HG02642 (cell line): ENCODE results near the gene PAM16.
A peak's percentile ranks its signal among the peaks of the same experiment; 100 is the strongest.

ENCODE experiments used
- ATAC-seq: cut with Tn5 transposase; IDR thresholded peaks from one replicate; pipeline ENCODE4 v1.9.1; 2021; ENCODE audit warnings: mild to moderate bottlenecking; ENCODE audit not compliant: unreplicated experiment, poor library complexity

The PAM16 gene

DNA sequence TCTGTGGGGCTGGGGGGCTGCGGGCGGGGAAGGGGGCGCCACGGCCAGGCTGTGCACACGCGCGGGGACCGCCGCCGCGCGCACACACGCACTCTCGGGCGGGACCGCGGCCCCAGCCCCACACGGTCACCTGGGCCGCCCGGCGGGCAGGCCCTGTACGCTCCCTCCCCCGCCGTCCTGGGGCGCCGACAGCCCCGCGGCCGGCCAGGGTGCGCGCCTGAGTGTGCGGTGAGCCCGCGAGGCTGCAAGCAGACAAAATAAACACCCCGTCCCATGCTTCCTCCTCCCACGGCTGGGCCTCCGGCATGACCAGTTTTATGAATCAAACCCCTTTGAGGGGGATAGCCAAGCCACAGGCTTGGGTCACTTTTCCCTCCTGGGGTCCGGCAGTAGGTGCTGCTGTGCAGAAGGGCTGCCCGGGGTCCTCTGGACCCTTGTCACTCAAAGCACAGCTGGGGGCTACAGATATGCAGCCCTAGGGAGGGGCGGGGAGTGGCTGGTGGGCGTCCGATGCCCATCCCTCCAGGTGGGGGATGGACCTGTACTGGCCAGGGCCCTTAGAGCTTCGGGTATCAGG lies 21.0 kb upstream of the PAM16 start:
- ATAC-seq, result peak; percentile 33

DNA sequence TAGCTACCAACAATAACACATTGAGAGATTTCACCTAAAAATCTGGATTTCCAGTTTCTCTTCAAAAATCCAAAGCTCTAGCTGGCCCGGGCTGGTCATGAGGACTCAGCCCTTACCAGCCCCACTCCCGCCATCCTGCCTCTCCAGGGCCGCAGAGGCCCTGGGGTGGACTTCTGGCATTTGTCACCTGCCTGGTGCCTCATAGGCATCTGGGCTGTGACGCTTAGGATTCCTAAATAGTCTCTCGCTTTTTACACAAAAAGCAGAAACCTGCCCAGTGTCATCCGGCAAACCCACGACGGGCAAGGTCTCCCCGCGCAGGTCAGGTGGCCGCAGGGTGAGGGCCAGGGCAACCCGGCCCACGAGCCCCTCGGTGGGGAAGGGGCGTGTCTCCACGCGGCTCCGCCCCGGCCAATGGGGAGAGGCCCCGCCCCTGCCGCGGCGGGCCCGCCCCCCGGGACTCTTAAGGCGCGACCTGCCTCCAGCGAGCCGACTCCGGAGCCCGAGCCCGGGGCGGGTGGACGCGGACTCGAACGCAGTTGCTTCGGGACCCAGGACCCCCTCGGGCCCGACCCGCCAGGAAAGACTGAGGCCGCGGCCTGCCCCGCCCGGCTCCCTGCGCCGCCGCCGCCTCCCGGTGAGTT lies 20.4 kb upstream of the PAM16 start, which contains the start of gene VASN:
Gene VASN (plus strand): TSS at position 492 of the 644 bp plus-strand sequence. CDS start 9,030 bp downstream, outside the sequence.
- peak; percentile 77 for ATAC-seq

GRCh38 chr16:4370570-4371356 lies 19.6 kb upstream of the PAM16 start:
- ATAC-seq, result no peak

DNA sequence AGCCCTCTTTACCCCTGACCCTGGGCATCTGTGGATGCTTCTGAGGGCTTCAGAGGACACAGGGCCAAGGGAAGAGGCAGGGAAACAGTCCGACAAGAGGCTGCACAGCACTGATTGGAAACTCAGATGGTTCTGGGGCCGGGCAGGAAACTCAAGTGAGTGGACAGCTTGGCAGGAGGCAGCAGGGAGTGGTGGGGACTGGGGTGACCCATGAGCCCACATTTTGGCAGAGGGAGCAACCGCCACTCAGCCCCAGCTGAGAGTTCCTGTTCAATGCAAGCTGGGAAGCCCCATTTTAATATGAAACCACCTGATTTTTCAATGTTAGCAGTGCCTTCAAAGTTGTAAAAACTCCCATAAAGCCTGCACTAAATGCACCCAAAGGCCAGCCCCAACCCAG lies 19.0 kb upstream of the PAM16 start:
- no peak for ATAC-seq

DNA sequence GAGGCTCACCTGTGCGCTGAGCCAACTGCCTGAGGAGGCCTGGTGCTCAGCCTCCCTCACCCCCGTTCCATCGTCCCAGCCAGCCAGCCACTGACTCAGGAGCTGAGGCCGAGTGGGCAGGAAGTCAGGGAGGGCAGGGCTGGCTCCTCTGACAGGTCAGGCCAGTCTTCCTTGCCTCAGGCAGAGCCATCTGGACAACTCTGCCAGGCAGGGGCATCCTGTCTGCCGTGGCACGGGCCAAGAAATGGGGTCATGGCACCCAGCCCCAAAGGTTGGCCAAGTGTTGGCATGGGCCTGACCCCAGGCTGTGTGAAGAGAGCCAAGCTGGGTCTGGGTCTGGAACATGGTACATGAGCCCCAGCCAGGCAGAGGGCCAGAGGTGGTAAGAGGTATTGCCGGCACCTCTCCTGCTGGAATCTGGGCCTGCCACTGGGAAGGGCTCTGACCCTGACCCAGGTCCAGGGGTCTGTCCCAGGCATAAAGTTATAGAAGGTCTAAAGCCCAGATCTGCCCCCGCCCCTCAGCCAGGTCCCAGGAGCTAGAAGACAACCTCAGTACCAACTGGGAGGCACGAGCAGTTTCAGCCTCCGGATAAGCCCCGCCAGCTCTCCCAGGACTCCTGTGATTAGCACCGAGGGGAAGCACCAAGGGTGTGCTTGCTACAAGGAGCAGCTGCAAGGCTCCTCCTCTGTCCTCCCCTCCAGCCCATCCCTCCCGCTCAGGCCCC lies 18.0 kb upstream of the PAM16 start:
- no peak for ATAC-seq

DNA sequence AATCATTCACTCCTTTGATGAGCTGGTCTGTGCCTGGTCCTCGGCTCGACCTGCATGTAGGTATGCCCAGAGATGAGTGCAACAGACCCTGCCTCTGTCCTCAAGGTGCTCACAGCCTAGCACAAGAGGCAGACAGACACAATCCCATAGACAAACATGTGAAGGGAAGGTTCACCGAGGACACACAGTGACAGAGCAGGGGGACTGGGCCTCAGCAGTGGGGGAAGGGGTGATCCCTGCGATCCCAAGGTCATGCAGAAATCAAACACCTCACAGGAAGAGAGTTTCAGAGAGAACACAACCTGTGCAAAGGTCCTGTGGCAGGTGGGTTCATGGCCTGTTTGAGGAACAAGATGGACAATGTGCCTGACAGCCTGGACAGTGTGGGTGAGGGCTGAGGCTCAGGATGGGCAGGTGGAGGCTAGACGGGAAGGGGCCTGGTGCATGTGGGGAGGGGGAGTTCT lies 16.3 kb upstream of the PAM16 start:
- no peak for ATAC-seq

- ATAC-seq, result no peak
Measured at GRCh38 chr16:4366016-4366415, 14.9 kb upstream of the PAM16 start.

DNA sequence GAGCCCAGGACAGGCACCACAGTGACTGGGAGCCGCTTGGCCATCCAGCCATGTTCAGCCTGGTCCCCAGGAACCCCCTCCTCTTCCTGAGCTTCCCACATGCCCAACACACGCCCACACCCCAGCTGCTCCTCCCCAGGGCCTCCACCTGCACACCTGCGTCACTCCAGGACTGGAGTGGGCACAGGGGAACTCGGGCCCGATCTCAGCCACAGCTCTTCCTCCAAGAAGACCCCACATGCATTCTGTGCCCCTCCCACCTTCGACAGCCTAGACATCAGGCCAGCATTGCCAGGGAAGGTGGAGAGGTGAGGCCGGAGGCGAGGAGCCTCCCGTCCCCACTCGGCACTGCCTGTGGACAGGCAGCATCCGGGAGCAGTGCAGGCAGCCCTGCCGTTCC lies 14.5 kb upstream of the PAM16 start:
- ATAC-seq, result no peak

- ATAC-seq, result peak; percentile 49
Measured at GRCh38 chr16:4365014-4365406, 13.9 kb upstream of the PAM16 start.

GRCh38 chr16:4364196-4365013 lies 13.3 kb upstream of the PAM16 start:
- no peak for ATAC-seq

DNA sequence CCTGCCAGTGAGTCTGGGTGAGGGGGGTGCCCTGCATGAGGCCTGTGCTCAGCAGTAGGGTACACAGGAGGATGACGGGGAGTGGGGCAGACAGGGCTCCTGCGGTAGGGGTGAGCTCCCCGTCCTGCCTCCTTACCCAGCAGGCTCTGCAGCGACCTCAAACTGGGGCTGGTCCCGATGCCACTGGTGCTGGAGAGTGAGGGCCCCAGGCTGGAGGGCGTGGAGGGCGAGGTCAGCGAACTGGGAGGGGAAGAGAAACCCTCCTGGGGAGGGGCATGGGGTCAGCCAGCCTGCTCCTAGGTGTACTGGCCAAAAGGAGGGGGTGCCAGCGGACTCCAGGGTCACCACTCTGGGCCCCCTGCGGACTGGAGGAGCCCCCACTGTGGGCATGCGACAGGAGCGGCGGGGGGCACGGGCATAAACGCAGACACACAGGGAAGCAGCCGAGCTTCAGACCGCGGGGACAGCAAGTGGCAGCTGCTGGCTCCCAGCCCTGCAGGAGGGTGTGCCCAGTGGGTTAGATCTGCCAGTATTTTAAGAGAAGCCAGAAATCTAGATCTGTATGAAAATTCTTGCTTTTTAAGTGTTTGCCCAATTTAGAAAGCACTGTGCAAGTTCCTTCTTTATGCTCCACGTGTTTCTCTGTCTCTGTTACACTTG lies 11.5 kb upstream of the PAM16 start:
- ATAC-seq, result no peak

GRCh38 chr16:4361944-4362311 lies 10.8 kb upstream of the PAM16 start:
- ATAC-seq, result no peak

- ATAC-seq, result no peak
Measured at GRCh38 chr16:4361033-4361943, 10.2 kb upstream of the PAM16 start.

GRCh38 chr16:4360538-4361021 lies 9.5 kb upstream of the PAM16 start:
- ATAC-seq, result no peak

DNA sequence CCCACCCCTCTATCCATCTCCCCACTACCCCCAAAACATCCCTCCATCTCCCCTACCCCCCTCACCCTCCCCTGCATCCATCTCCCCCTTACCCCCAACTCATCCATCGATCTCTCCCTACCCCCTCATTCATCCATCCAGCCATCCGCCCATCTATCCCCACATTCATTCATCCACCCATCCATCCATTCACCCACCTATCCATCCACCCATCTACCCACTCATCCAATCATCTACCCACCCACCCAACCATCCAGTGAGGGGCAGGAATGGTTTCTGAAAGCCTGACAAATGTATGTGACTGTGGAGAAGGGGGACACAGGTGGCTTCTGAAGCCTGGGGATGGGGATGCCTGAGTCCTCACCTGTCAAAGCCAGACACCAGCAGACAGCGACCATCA lies 8.8 kb upstream of the PAM16 start:
- no peak for ATAC-seq

- no peak for ATAC-seq
Measured at GRCh38 chr16:4358831-4359561, 7.9 kb upstream of the PAM16 start.

GRCh38 chr16:4358236-4358635 lies 7.1 kb upstream of the PAM16 start:
- no peak for ATAC-seq

GRCh38 chr16:4356820-4357219 lies 5.7 kb upstream of the PAM16 start:
- ATAC-seq, result no peak
